GM12892 (cell line): ENCODE results near the gene NR1I2.

Source experiments
- POLR2A ChIP-seq: IDR thresholded peaks from 2 replicates; pipeline ENCODE4 v1.6.1; 2011; ENCODE audit warnings: low read depth, low read length, control low read depth
- POLR2AphosphoS5 ChIP-seq: IDR thresholded peaks from 2 replicates; pipeline ENCODE4 v1.6.1; 2011; ENCODE audit warnings: low read depth, low read length, control low read depth
- TAF1 ChIP-seq: IDR thresholded peaks from 2 replicates; pipeline ENCODE4 v1.6.1; 2011; ENCODE audit warnings: low read depth, mild to moderate bottlenecking, control low read depth, low read length, borderline replicate concordance

GRCh38 chr3:119769394-119770149 is 12.3 kb upstream of the NR1I2 start:
- TF ChIP-seq POLR2A (no peak), POLR2AphosphoS5 (no peak), TAF1 (no peak)
